ENCODE results near the gene THADA.

Gene THADA

DNA sequence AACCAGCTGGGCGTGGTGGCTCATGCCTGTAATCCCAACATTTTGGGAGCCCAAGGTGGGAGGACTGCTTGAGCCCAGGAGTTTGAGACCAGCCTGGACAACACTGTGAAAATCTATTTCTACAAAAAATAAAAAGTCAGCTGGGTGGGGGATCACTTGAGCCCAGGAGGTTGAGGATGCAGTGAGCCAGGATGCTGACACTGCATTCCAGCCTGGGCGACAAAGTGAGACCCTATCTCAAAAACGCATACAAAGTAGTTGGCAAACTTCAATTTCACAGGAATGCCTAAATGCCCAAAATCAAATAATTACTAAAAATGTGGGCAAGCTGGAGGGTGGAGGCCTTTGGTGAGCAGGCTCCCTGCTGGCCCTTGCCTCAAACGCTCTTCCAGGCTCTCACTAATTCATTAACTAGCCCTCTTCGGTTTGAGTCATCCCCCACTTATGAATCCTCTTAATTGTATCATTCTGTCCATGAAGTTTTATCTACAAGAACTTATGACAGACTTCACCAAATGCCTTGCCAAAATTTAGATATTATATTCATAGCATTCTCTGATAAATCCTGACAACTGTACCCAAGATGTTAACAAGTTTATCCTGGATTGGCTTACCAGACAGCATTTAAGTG is 300.8 kb downstream of the THADA start:
- no peak for TF ChIP-seq CTCF (IDR thresholded peaks at IDR 0.05; ENCODE audit: control insufficient read depth, extremely low read depth, insufficient read depth)
- DNase-seq (ENCODE audit: low read depth), result no peak
- no peak overlapping the region for H3K4me3 ChIP-seq (ENCODE audit: low read depth, low read length)

DNA sequence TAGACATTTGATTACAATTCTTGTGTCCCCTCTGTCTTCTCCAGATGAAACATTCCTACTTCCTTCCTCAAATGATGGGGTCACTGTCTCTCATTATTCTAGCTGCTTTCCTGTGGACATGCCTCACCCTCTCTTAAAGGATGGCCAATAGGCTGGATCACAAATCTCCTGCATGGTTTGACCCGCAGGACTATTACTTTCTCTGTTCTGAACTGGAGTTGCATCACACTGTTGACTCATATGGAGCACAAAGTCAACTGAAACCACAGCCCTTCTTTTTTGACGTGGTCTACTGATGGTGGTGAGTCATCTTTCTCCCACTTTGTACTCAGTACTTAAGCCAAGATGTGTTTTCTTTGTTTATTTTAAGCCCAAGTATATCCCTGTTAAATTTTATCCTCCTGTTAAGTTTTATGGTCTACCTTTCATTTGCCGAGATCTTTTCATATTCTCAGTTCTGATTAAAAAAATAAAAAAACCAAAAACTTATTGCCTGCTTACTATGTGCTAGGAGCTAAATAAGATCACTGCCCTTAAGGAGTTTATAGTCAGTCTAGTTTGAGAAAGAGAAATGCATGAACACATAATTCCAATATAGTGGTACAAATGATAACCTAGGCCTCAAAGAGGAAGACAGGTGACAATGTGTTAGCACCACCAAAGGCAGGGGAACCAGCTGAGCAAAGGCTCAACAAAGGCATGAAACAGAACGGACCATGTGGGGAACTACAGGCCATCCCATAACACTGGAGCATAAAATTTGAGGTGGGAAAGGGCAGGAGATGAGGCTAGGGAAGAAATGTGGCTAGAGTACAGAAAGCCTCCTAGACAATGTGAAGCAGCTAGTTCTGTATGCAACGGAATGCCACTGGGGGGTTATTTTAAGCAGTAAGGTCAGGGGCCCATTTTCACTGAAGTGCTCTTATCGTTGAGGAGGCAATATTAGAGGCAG is 301.8 kb downstream of the THADA start:
- no peak overlapping the region for H3K4me3 ChIP-seq (ENCODE audit: low read depth, low read length)
- no peak for DNase-seq (ENCODE audit: low read depth)
- TF ChIP-seq CTCF (IDR thresholded peaks at IDR 0.05; ENCODE audit: control insufficient read depth, extremely low read depth, insufficient read depth), result no peak

DNA sequence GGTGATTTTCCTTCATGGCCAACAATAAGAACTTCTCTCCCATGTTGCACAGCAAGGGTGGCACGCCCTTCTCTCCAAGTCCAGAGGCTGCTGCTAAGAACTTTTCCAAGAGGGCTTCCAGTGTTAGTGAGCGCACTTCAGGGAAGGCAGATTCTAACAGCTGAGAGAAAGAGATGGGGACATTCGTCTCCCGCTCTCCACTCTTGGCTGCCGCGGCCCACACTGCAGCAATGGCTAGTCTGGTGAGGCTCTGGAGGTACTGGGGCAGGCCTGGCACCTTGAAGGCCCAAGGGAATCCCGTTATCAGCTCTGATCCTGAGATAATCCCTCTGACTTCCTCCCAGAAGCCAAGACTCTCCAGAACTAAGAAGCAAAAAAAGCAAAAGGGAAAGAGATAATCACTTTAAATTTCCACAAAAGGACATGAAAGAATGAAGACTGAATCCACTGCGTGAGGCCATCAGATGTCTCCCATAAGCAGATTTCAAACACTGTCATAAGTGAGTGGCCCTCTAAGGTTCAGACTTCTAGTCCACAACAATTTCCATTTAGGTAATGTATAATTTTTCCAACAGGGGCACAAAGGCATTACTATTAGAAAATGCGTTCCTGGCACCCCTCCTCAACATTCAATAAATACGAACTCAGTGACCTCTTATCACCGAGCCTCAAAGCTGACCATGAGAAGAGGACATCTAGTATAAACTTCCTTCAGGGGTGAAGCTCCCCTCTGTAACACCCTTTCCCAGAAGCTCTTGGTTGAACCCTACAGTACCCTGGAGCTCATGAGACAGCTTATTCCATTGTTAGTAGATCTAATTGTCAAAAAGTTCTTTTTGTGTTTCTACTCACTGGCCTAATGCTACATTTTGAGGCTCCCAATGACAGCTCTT is 302.7 kb downstream of the THADA start:
- no peak for TF ChIP-seq CTCF (IDR thresholded peaks at IDR 0.05; ENCODE audit: control insufficient read depth, extremely low read depth, insufficient read depth)
- no peak overlapping the region for H3K4me3 ChIP-seq (ENCODE audit: low read depth, low read length)
- no peak for DNase-seq (ENCODE audit: low read depth)

- TF ChIP-seq CTCF (IDR thresholded peaks at IDR 0.05; ENCODE audit: control insufficient read depth, extremely low read depth, insufficient read depth), result no peak
- no peak overlapping the region for H3K4me3 ChIP-seq (ENCODE audit: low read depth, low read length)
- DNase-seq (ENCODE audit: low read depth), result no peak
These were observed 303.5 kb downstream of the THADA start for GRCh38 chr2:43292297-43292696.

DNA sequence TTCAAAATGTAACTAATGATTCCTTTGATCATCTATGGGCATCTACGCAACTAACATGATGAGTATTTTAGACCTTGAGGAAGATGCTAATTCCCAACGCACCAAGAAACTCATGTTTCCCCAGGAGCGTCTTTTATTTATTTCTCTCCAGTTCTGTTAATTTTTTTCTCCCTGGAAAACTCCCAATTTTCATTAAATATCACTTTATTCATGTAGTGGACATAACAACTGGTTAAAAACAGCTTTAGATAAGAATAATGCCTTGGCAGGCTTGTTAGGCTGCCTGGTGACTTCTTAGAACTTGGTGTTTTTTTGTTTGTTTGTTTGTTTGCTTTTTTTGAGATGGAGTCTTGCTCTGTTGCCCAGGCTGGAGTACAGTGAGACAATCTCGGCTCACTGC is 306.5 kb downstream of the THADA start:
- no peak for DNase-seq (ENCODE audit: low read depth)
- H3K4me3 ChIP-seq (ENCODE audit: low read depth, low read length), result no peak overlapping the region
- no peak for TF ChIP-seq CTCF (IDR thresholded peaks at IDR 0.05; ENCODE audit: control insufficient read depth, extremely low read depth, insufficient read depth)

DNA sequence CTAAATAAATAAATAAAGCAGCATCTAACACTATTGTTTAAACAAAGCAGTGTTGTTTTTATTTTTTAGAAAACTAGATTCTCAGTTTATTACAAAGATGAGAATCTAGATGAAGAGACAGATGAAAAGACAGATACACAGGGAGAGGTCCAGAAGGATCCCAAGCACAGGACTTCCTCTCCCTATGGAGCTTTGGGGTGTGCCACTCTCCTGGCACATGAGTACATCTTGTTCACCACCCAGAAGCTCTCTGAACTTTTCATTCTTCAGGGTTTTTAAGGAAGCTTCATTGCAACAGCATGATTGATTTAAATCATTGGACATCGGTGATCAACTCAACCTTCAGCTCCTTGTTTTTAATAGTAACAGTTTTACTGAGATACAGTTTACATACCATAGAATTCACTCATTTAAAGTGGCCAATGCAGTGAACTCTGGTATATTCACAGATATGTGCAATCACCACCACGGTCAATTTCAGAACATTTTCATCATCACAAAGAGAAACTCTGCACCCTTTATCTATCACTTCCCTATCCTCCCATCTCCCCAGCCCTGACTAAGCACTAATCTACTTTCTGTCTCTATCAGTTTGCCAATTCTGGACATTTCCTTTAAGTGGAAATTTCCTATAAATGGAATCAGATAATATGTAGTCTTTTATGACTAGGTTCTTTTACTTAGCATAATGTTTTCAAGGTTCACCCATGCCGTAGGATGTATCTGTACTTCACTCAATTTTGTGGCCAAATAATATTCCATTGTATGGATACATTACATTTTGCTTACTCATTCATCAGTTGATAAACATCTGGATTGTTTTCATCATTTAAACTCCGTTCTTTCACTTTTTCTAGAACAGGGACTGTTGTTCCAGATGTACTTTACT is 307.2 kb downstream of the THADA start:
- DNase-seq (ENCODE audit: low read depth), result no peak
- H3K4me3 ChIP-seq (ENCODE audit: low read depth, low read length), result no peak overlapping the region
- no peak for TF ChIP-seq CTCF (IDR thresholded peaks at IDR 0.05; ENCODE audit: control insufficient read depth, extremely low read depth, insufficient read depth)

Data from LNCaP clone FGC (cell line).